HepG2 (cell line): ENCODE data around the gene AUNIP. TPM values are rescaled to one million over a fixed set of nuclear protein-coding genes. Genes with fewer than 3 reads are reported as not detected.

Experiments used
- ATF4 ChIP-seq, 2 experiments: fragments of 450-650 bp in 1 of 2; sonication (generic) in 1 of 2; formaldehyde crosslinking; IDR thresholded peaks; 2 replicates each; pipeline versions ENCODE4 v1.5.0 to v1.8.0; 2020 to 2022; ENCODE audit warnings: mild to moderate bottlenecking in 1 of 2, missing genetic modification reagents in 1 of 2
- BCL6 ChIP-seq: IDR thresholded peaks from 2 replicates; pipeline ENCODE4 v1.6.1; 2016; ENCODE audit warnings: missing genetic modification reagents, missing compliant biosample characterization
- CBX5 ChIP-seq: sonication (generic); formaldehyde crosslinking; IDR thresholded peaks from 2 replicates; pipeline ENCODE4 v1.4.0; 2020; ENCODE audit warnings: missing genetic modification reagents, borderline replicate concordance
- CENPX ChIP-seq: sonication (generic); formaldehyde crosslinking; IDR thresholded peaks from 2 replicates; pipeline ENCODE4 v1.9.0; 2021; ENCODE audit warnings: mild to moderate bottlenecking, missing genetic modification reagents, moderate library complexity
- ESRRA ChIP-seq: sonication (generic); formaldehyde crosslinking; IDR thresholded peaks from 2 replicates; pipeline ENCODE4 v1.5.1; 2020; ENCODE audit warnings: mild to moderate bottlenecking, low read depth, missing genetic modification reagents
- JUND ChIP-seq: sonication (generic); formaldehyde crosslinking; IDR thresholded peaks from 2 replicates; pipeline ENCODE4 v1.8.0; 2022; ENCODE audit warnings: mild to moderate bottlenecking, missing genetic modification reagents
- MED1 ChIP-seq: sonication (generic); formaldehyde crosslinking; IDR thresholded peaks from 2 replicates; pipeline ENCODE4 v1.4.0; 2020; ENCODE audit warnings: missing genetic modification reagents
- RARA ChIP-seq: IDR thresholded peaks from 2 replicates; pipeline ENCODE4 v1.6.1; 2016; ENCODE audit warnings: missing genetic modification reagents, missing compliant biosample characterization
- REXO4 ChIP-seq: sonication (generic); formaldehyde crosslinking; IDR thresholded peaks from 2 replicates; pipeline ENCODE4 v1.8.0; 2022; ENCODE audit warnings: missing genetic modification reagents, mild to moderate bottlenecking, borderline replicate concordance
- RNF2 ChIP-seq: fragments of 450-650 bp; conservative IDR thresholded peaks from 2 replicates; pipeline ENCODE4 v1.6.1; 2016; ENCODE audit warnings: low read depth
- SOX13 ChIP-seq, 3 experiments: fragments of 450-650 bp in 1 of 3; sonication (generic) in 1 of 3; formaldehyde crosslinking in 1 of 3; IDR thresholded peaks in 2 of 3; conservative IDR thresholded peaks in 1 of 3; 2 replicates each; pipeline versions ENCODE4 v1.5.0 to v1.6.1; 2016 to 2020; ENCODE audit warnings: antibody characterized with exemption in 1 of 3, mild to moderate bottlenecking in 1 of 3, missing compliant biosample characterization in 1 of 3, missing genetic modification reagents in 1 of 3, moderate library complexity in 1 of 3
- SP1 ChIP-seq, 2 experiments: fragments of 450-650 bp in 1 of 2; sonication (generic) in 1 of 2; formaldehyde crosslinking in 1 of 2; IDR thresholded peaks; 2 replicates each; pipeline versions ENCODE4 v1.4.0 to v1.6.1; 2016 to 2020; ENCODE audit warnings: missing genetic modification reagents in 1 of 2
- TERF1 ChIP-seq: sonication (generic); formaldehyde crosslinking; IDR thresholded peaks from 2 replicates; pipeline ENCODE4 v1.8.0; 2022; ENCODE audit warnings: mild to moderate bottlenecking, missing genetic modification reagents, moderate library complexity
- TFE3 ChIP-seq: IDR thresholded peaks from 2 replicates; pipeline ENCODE4 v1.6.1; 2016
- ZMYM3 ChIP-seq: sonication (generic); formaldehyde crosslinking; IDR thresholded peaks from 2 replicates; pipeline ENCODE4 v1.5.1; 2020; ENCODE audit warnings: mild to moderate bottlenecking, missing genetic modification reagents
- polyA plus RNA-seq, 8 experiments: library from polyadenylated mRNA; depleted of rRNA in 3 of 8; stranded (reverse) in 7 of 8; unstranded in 1 of 8; fragments of >200 nt; fragmentation: Illumina TruSeq in 4 of 8; extraction: Trizol in 4 of 8; gene quantifications; 2 replicates each; pipeline versions ENCODE4 v1.2.1 to v1.2.3, GENCODE V29; 2011 to 2016; ENCODE audit warnings: low read depth in 4 of 8, missing spikeins in 1 of 8, mixed read lengths in 1 of 8; ENCODE audit not compliant: insufficient read depth in 1 of 8
- total RNA-seq, 5 experiments: library from RNA; depleted of rRNA; stranded (reverse); fragments of >200 nt; fragmentation: Illumina TruSeq; extraction: Trizol; gene quantifications; 2 replicates each; pipeline ENCODE4 v1.2.3, GENCODE V29; 2016; ENCODE audit warnings: low read depth in 1 of 5
- TF ChIP-seq, protein P1 (sequence below): sonication (generic); formaldehyde crosslinking; IDR thresholded peaks from 2 replicates; pipeline ENCODE4 v1.4.0; 2020; ENCODE audit warnings: missing genetic modification reagents
- TF ChIP-seq, protein P2 (sequence below): sonication (generic); formaldehyde crosslinking; IDR thresholded peaks from 2 replicates; pipeline ENCODE4 v1.5.1; 2020; ENCODE audit warnings: mild to moderate bottlenecking, missing genetic modification reagents

Gene AUNIP
- total and polyA plus RNA-seq, 2 of the 13 experiments (the other 11 are each of a cell fraction or from before 2014, with no cell fraction given), result 3.8 to 12.3 TPM

DNA sequence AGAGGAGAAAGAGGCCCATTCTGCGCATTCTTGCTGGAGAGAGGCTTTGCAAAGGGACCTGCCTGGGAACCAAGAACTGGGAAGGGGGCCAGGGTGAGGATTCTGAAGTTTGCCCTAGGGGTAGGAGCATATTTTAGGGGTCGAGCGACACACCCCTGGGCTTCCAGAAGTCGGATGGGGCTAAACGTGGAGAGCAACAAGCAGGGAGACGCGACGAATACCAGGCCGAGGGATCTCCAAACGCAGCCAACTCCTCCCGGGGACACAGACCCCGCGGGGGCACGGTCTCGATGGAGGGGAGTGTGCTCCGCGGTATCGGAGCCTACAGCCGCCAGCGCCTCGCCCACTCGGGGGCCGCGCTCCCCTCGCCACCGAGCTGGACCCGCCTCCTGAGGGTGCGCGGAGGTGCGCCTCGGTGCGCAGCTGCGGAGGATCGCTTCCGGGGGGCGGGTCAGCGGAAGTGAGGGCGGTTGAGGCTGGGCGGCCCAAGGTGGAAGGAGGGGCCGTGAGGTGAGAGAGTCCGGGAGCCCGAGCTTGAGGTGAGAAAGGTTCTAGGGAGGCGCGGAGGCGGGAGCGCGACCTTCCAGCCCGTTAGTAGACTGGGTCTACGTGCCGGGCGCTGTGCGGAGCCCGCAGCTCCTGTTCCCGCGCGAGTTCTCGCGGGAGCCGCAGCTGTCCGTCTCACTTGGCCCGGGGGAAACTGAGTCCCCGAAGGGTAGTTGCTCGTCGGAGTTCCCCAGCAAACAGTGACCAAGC, 39.6 kb downstream of the AUNIP start, which contains the start of gene MTFR1L (continued):
- 0 out of 4 replicates have a peak, but pooled peaks of 1 of the 2 experiments have one; percentile 9 for TF ChIP-seq ATF4 (CRISPR knock-in tag; IDR thresholded peaks at IDR 0.05)
- TF ChIP-seq, protein P1, sequence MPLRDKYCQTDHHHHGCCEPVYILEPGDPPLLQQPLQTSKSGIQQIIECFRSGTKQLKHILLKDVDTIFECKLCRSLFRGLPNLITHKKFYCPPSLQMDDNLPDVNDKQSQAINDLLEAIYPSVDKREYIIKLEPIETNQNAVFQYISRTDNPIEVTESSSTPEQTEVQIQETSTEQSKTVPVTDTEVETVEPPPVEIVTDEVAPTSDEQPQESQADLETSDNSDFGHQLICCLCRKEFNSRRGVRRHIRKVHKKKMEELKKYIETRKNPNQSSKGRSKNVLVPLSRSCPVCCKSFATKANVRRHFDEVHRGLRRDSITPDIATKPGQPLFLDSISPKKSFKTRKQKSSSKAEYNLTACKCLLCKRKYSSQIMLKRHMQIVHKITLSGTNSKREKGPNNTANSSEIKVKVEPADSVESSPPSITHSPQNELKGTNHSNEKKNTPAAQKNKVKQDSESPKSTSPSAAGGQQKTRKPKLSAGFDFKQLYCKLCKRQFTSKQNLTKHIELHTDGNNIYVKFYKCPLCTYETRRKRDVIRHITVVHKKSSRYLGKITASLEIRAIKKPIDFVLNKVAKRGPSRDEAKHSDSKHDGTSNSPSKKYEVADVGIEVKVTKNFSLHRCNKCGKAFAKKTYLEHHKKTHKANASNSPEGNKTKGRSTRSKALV, result peak; percentile 48; the same call in 1 of the 2 replicates
- no peak for TF ChIP-seq SP1 (IDR thresholded peaks at IDR 0.05)
- TF ChIP-seq SP1 (CRISPR knock-in tag; IDR thresholded peaks at IDR 0.05), result peak; percentile 80
- no peak for TF ChIP-seq TERF1 (CRISPR knock-in tag)
- no peak for TF ChIP-seq REXO4 (CRISPR knock-in tag)
- TF ChIP-seq, protein P2, sequence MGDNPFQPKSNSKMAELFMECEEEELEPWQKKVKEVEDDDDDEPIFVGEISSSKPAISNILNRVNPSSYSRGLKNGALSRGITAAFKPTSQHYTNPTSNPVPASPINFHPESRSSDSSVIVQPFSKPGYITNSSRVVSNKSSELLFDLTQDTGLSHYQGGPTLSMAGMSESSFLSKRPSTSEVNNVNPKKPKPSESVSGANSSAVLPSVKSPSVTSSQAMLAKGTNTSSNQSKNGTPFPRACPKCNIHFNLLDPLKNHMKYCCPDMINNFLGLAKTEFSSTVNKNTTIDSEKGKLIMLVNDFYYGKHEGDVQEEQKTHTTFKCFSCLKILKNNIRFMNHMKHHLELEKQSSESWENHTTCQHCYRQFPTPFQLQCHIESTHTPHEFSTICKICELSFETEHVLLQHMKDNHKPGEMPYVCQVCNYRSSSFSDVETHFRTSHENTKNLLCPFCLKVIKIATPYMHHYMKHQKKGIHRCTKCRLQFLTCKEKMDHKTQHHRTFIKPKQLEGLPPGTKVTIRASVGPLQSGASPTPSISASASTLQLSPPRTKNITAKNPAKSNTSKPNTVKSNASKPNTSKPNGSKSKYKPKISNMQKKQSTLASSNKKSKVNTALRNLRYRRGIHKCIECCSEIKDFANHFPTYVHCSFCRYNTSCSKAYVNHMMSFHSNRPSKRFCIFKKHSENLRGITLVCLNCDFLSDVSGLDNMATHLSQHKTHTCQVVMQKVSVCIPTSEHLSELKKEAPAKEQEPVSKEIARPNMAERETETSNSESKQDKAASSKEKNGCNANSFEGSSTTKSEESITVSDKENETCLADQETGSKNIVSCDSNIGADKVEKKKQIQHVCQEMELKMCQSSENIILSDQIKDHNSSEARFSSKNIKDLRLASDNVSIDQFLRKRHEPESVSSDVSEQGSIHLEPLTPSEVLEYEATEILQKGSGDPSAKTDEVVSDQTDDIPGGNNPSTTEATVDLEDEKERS, result peak; percentile 78
- TF ChIP-seq CENPX (CRISPR knock-in tag), result no peak
- TF ChIP-seq ZMYM3 (CRISPR knock-in tag), result no peak
- no peak for TF ChIP-seq SOX13 (IDR thresholded peaks at IDR 0.05)
- peak in 1 of 2 experiments; percentile 51; a peak in 2 of 4 replicates for TF ChIP-seq SOX13 (CRISPR knock-in tag; conservative IDR thresholded peaks at IDR 0.05 in 1 of 2, IDR thresholded peaks at IDR 0.05 in 1 of 2)
- peak; percentile 96 for TF ChIP-seq ESRRA (CRISPR knock-in tag)
- TF ChIP-seq CBX5 (CRISPR knock-in tag), result peak; percentile 21; the same call in 1 of the 2 replicates
- peak; percentile 58 for TF ChIP-seq BCL6 (CRISPR knock-in tag)
- TF ChIP-seq TFE3 (CRISPR knock-in tag), result 0 out of 2 replicates have a peak, but pooled peaks have one; percentile 41
- peak; percentile 59 for TF ChIP-seq MED1
- TF ChIP-seq RARA, result peak; percentile 56
- TF ChIP-seq JUND (CRISPR knock-in tag), result peak; percentile 30; the same call in 1 of the 2 replicates
- TF ChIP-seq RNF2, result no peak
